MG63 (cell line): Measurements from ENCODE around the gene CDK5RAP1. TPM values are rescaled to one million over a fixed set of nuclear protein-coding genes. Genes with fewer than 3 reads are reported as not detected.
"Not testable (repeated sequence)": the region's sequence is repeated elsewhere in the genome, so short reads cannot be mapped to it uniquely, and the experiment has no call there.

Experiments used
- DNase-seq: peaks from one replicate; pipeline ENCODE4 v3.0.0-alpha.2; 2020
- H3K27me3 ChIP-seq: fragments of 250-450 bp; sonication (Bioruptor Pico); 2 replicates; pipeline ENCODE4 v1.5.1; 2020; ENCODE audit warnings: mild to moderate bottlenecking, moderate library complexity
- H3K36me3 ChIP-seq: fragments of 250-450 bp; sonication (Bioruptor Pico); 2 replicates; pipeline ENCODE4 v1.5.1; 2020; ENCODE audit warnings: mild to moderate bottlenecking, moderate library complexity
- H3K4me3 ChIP-seq: fragments of 250-450 bp; sonication (Bioruptor Pico); 2 replicates; pipeline ENCODE4 v1.5.1; 2020; ENCODE audit warnings: mild to moderate bottlenecking, moderate library complexity
- H3K9me3 ChIP-seq: fragments of 250-450 bp; sonication (Bioruptor Pico); 2 replicates; pipeline ENCODE4 v1.5.1; 2020; ENCODE audit warnings: mild to moderate bottlenecking, moderate library complexity
- total RNA-seq: library from RNA; depleted of rRNA; stranded (reverse); fragments of >200 nt; shearing (Covaris generic); gene quantifications from 2 replicates; pipeline ENCODE4 v1.2.3, GENCODE V29; 2014; ENCODE audit warnings: low replicate concordance

Gene CDK5RAP1
- total RNA-seq, 1 experiment from 2014 or later, result 52.2 TPM

DNA sequence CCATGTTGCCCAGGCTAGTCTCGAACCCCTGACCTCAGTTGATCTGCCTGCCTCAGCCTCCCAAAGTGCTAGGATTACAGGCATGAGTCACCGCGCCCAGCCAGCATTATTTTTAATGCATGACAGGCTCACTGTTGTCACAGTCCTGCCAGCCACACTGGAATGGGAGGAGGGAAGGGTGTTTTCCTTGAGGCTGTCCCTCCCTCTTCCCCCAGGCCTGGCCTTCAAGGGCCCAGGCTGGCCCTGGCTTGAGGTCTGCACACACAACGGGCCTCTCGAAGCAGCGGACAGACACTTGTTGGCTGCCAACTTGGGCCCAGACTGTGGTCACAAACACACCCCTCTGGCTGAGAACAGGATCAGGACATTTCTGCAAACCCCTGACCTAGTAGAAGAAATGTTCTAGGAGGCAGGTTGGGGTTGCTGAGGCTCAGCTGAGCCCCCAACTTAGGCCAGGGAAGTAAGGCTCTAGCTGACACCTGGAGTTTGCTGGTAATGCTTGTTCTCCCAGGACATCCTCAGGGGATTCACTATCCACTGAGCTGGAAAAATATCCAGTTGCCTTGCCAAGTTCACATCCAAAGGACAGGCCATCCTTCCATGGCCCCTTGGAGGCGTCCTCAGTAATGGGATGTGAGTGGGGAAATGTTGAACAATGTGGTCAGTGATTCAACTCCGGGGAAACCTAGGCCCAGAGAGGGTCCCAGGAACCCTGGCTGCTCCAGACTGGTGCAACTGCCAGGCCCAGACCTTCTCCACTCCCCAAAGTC, 32.3 kb upstream of the CDK5RAP1 start:
- no peak for DNase-seq
- H3K27me3 ChIP-seq, result no peaks in the 10 kb centered on the region
- H3K9me3 ChIP-seq, result no peaks in the 10 kb centered on the region

DNA sequence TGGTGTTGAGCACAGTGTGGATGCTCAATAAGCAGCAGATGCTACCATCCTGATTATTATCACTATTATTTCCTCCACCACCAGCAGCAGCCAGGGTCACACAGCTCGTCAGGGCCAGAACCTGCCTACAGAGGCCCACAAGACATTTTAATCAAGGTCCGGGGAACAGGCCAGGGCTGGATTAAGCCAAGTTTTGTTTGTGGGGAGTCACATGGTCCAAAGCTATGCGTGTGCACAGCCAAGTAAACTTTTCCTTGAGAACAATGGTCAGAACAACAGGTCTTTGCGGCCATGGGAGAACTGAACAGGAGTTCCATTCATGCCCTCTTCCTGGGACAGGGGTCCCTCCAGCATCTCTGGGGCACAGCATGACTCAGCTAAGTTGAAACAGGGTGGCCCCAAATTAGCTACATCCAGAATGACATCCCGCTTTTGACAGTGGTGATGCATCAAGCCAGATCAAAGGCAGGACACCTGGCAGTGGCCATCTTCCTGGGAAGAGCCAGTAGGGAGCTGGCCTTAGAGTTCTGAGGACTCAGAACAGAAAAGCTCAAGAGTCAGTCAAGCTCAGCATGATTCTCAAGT, 30.6 kb upstream of the CDK5RAP1 start:
- no peaks in the 10 kb centered on the region for H3K36me3 ChIP-seq
- H3K9me3 ChIP-seq, result no peaks in the 10 kb centered on the region
- no peak for DNase-seq
- no peaks in the 10 kb centered on the region for H3K27me3 ChIP-seq
- no peak overlapping the region for H3K4me3 ChIP-seq

More for the DNA sequence above, 32.3 kb upstream of the CDK5RAP1 start:
- no peak overlapping the region for H3K4me3 ChIP-seq
- no peaks in the 10 kb centered on the region for H3K36me3 ChIP-seq

DNA sequence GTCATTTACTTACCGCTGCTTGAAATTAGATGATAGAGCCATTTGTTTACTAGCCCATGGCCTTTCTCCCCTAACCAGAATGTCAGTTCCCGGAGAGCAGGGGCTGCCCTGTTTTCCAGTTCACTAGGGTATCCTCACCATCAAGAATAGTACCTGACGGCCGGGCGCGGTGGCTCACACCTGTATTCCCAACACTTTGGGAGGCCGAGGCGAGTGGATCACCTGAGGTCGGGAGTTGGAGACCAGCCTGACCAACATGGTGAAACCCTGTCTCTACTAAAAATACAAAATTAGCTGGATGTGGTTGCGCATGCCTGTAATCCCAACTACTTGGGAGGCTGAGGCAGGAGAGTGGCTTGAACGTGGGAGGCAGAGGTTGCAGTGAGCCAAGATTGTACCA, 22.6 kb upstream of the CDK5RAP1 start:
- H3K9me3 ChIP-seq, H3K36me3 ChIP-seq, DNase-seq, H3K27me3 ChIP-seq, H3K4me3 ChIP-seq: not testable (repeated sequence)

GRCh38 chr20:33423141-33423834, 22.0 kb upstream of the CDK5RAP1 start:
- peak; percentile 83 for DNase-seq

GRCh38 chr20:33419140-33419974, 18.0 kb upstream of the CDK5RAP1 start:
- DNase-seq, result no peak
- Histone ChIP-seq H3K4me3 (no peak overlapping the region), H3K27me3 (no peaks in the 10 kb centered on the region), H3K36me3 (no peaks in the 10 kb centered on the region), H3K9me3 (no peaks in the 10 kb centered on the region)

More at GRCh38 chr20:33423141-33423834, 22.0 kb upstream of the CDK5RAP1 start:
- H3K9me3 ChIP-seq, result no peaks in the 10 kb centered on the region
- no peaks in the 10 kb centered on the region for H3K27me3 ChIP-seq
- H3K36me3 ChIP-seq, result no peaks in the 10 kb centered on the region
- H3K4me3 ChIP-seq, result no peak overlapping the region

GRCh38 chr20:33418033-33418432, 16.7 kb upstream of the CDK5RAP1 start:
- no peaks in the 10 kb centered on the region for H3K9me3 ChIP-seq
- no peak for DNase-seq
- no peak overlapping the region for H3K4me3 ChIP-seq
- H3K36me3 ChIP-seq, result no peaks in the 10 kb centered on the region
- no peaks in the 10 kb centered on the region for H3K27me3 ChIP-seq

- Histone ChIP-seq H3K9me3 (no peaks in the 10 kb centered on the region), H3K27me3 (no peaks in the 10 kb centered on the region), H3K4me3 (no peak overlapping the region), H3K36me3 (peaks cover 3% of the 10 kb centered on the region; the same call in 1 of the 2 replicates)
- DNase-seq, result no peak
These were observed 14.6 kb upstream of the CDK5RAP1 start for GRCh38 chr20:33415948-33416347.

DNA sequence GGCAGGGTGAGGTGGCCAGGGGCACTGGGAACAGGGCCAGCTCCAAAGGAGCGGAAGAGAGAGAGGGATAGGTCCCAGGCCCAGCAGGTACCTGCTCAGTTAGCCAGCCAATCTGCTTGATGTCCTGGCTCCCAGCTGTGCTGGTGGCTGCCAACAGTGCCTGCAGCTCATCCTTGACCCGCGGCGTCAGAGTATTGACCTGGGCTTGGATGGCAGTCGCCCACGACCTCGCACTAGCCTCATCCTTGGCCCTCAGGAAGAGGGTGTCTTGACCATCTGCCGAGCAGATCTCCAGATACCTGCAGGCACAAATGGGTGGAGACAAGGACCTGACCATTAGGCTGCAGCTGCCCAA, 11.1 kb upstream of the CDK5RAP1 start:
- no peaks in the 10 kb centered on the region for H3K9me3 ChIP-seq
- H3K4me3 ChIP-seq, result no peak overlapping the region
- DNase-seq, result no peak
- H3K36me3 ChIP-seq, result peaks cover 7% of the 10 kb centered on the region
- H3K27me3 ChIP-seq, result no peaks in the 10 kb centered on the region

- Histone ChIP-seq H3K4me3 (no peak overlapping the region), H3K27me3 (no peaks in the 10 kb centered on the region), H3K9me3 (no peaks in the 10 kb centered on the region), H3K36me3 (peaks cover 11% of the 10 kb centered on the region)
- DNase-seq, result no peak
These were observed 10.6 kb upstream of the CDK5RAP1 start for GRCh38 chr20:33411711-33412483.

DNA sequence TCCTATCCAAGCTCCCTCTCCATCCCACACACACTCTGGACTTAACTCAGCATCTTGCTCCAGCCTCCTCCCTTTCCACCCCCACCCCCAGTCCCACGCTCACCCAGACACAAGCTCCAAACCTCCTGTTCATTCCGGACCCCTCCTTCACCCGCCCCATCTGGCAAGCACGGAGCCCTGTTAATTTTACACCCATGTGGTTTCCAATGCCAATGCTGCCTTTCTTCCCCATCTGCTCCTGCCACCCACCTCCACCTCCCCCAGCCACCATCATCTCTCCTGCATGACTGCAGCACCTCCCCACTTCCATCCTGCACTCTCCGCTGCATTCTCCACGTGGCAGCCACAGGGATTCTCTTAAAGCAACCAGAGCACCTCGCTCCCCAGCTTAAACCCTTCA, 9.9 kb upstream of the CDK5RAP1 start:
- Histone ChIP-seq H3K4me3 (no peak overlapping the region), H3K27me3 (no peaks in the 10 kb centered on the region), H3K9me3 (no peaks in the 10 kb centered on the region), H3K36me3 (peaks cover 11% of the 10 kb centered on the region)
- no peak for DNase-seq

GRCh38 chr20:33410081-33410742, 8.9 kb upstream of the CDK5RAP1 start:
- H3K4me3 ChIP-seq, result no peak overlapping the region
- no peaks in the 10 kb centered on the region for H3K27me3 ChIP-seq
- peaks cover 11% of the 10 kb centered on the region for H3K36me3 ChIP-seq
- DNase-seq, result no peak
- H3K9me3 ChIP-seq, result no peaks in the 10 kb centered on the region

- H3K4me3 ChIP-seq, result no peak overlapping the region
- DNase-seq, result no peak
- no peaks in the 10 kb centered on the region for H3K9me3 ChIP-seq
- peaks cover 11% of the 10 kb centered on the region for H3K36me3 ChIP-seq
- H3K27me3 ChIP-seq, result no peaks in the 10 kb centered on the region
These were observed 7.7 kb upstream of the CDK5RAP1 start for GRCh38 chr20:33408716-33409654.

GRCh38 chr20:33408313-33408712, 7.0 kb upstream of the CDK5RAP1 start:
- no peak overlapping the region for H3K4me3 ChIP-seq
- no peaks in the 10 kb centered on the region for H3K9me3 ChIP-seq
- H3K27me3 ChIP-seq, result no peaks in the 10 kb centered on the region
- DNase-seq, result no peak
- H3K36me3 ChIP-seq, result peaks cover 11% of the 10 kb centered on the region

DNA sequence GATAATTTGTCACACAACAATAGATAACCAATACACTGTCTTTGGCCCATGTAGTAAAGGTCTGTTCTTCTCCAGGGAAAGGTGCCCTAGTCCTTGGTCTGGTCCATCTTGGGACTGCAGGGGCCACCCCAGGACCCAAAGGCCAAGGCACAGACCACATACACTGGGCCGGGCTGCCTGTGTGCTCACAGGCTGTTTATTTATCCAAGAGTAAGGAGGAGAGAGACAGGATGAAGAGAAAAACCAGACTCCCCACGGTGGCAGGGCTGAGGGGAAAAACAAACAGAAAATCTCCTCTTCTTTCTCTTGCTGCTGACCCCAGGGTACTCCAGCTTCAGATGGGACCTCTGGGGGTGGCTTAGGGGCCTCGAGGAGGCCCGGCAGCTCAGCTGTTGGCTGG, 6.5 kb upstream of the CDK5RAP1 start:
- Histone ChIP-seq H3K36me3 (peaks cover 11% of the 10 kb centered on the region), H3K9me3 (no peaks in the 10 kb centered on the region), H3K27me3 (no peaks in the 10 kb centered on the region), H3K4me3 (no peak overlapping the region)
- no peak for DNase-seq

DNA sequence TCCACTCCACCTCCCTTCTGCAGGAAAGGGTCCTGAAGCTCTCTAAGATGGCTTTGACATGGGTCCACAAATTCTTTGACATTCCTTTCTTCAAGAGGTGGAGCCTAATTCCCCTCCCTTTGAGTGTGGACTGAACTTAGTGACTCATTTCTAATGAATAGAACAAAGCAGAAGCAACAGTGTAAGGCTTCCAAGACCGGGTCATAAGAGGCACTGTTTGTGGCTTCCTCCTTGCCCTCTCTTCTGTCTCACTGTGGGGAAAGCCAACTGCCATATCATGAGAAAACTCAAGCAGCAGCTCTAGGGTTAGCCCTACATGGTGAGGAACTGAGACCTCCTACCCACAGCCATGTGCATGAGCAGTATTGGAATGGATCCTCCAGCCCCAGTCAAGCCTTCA, 5.9 kb upstream of the CDK5RAP1 start:
- H3K4me3 ChIP-seq, result no peak overlapping the region
- peaks cover 11% of the 10 kb centered on the region for H3K36me3 ChIP-seq
- no peak for DNase-seq
- no peaks in the 10 kb centered on the region for H3K9me3 ChIP-seq
- no peaks in the 10 kb centered on the region for H3K27me3 ChIP-seq
